ENCODE measurements around the gene TCIRG1.

The TCIRG1 gene

DNA sequence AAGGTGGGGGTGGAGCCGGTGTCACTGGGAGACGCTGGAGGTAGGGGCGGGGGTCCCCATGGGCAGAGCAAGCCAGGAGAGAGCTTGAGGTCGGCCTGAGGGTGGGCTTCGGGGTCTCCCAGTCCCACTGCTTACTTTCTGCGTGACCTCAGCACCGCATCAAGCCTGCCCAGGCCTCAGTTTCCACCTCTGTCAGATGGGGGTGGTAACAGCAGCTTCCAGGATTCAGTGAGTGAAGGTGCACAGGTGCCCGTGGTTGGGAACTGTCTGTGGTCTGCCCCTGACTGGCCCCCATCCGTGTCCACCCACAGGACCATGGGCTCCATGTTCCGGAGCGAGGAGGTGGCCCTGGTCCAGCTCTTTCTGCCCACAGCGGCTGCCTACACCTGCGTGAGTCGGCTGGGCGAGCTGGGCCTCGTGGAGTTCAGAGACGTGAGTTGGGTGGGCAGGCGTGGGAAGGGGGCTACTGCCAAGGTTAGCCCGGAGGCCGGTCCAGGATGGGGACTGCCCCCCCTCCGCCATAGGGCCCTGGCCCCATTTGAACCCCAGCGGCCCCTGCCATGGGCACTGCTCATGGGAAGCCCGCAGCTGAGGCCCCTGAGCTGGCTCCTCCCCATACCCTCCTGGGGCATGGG lies 2.2 kb downstream of the TCIRG1 start:
- Histone ChIP-seq H3K4me1 (ENCODE audit: insufficient read depth, low read length, poor library complexity, severe bottlenecking) (peaks cover 36% of the 10 kb centered on the region), H3K9me3 (ENCODE audit: insufficient read depth, low read depth, low read length) (no peaks in the 10 kb centered on the region), H3K27me3 (ENCODE audit: insufficient read depth, low read length, poor library complexity, severe bottlenecking) (no peaks in the 10 kb centered on the region), H4K20me1 (ENCODE audit: insufficient read depth, low read length, poor library complexity, severe bottlenecking) (no peaks in the 10 kb centered on the region), H2AFZ (ENCODE audit: low read length) (no peak overlapping the region), H3F3A (ENCODE audit: low read depth) (peaks cover 3% of the 10 kb centered on the region; the same call in 1 of the 2 replicates), H3K36me3 (ENCODE audit: insufficient read depth, low read length) (no peaks in the 10 kb centered on the region), H3K9me2 (replicated peaks; ENCODE audit: low read depth, low read length) (no peaks in the 10 kb centered on the region), H3K4me2 (ENCODE audit: low read depth, low read length, poor library complexity, severe bottlenecking) (peak overlapping the region; percentile 80), H3K4me3 (ENCODE audit: low read length, poor library complexity, severe bottlenecking) (peak overlapping the region; percentile 73), H3K9ac (ENCODE audit: low read depth, low read length, poor library complexity, severe bottlenecking) (peak overlapping the region; percentile 78), H3K79me2 (ENCODE audit: insufficient read depth, low read length) (no peaks in the 10 kb centered on the region)
- TF ChIP-seq CTCF (conservative IDR thresholded peaks at IDR 0.05; ENCODE audit: low read length), result no peak
- TF ChIP-seq EZH2phosphoT487 (IDR thresholded peaks at IDR 0.05; ENCODE audit: borderline replicate concordance), result no peak

DNA sequence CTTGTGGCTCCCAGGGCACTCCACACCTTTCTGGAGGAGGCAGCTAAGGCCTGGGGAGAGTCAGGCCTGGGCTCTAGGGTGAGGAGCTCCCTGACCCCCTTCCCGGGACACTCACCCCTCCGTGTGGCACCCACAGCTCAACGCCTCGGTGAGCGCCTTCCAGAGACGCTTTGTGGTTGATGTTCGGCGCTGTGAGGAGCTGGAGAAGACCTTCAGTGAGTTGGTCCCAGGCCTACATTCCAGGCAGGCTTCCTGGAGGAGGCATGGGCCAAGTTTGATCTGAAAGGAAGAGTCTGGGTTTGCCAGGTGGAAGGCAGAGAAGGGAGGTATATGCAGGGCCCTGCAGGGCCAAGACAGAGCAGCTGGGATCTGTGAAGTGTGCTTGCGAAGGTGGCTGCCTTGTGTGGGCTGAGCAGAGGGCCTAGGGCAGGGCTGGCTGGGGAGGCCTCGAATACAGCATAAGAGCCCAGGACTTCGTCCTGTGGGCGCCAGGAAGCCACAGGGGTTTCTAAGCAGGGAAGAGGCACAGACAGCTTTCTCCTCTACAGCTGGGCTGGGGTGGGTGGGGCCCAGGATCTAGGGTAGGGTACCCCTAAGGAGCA lies 2.9 kb downstream of the TCIRG1 start:
- H3K4me2 ChIP-seq (ENCODE audit: low read depth, low read length, poor library complexity, severe bottlenecking), result peak overlapping the region; percentile 80
- no peaks in the 10 kb centered on the region for H3K27me3 ChIP-seq (ENCODE audit: insufficient read depth, low read length, poor library complexity, severe bottlenecking)
- H3K4me3 ChIP-seq (ENCODE audit: low read length, poor library complexity, severe bottlenecking), result no peak overlapping the region
- peaks cover 30% of the 10 kb centered on the region for H3K4me1 ChIP-seq (ENCODE audit: insufficient read depth, low read length, poor library complexity, severe bottlenecking)
- no peaks in the 10 kb centered on the region for H4K20me1 ChIP-seq (ENCODE audit: insufficient read depth, low read length, poor library complexity, severe bottlenecking)
- H3F3A ChIP-seq (ENCODE audit: low read depth), result peaks cover 2% of the 10 kb centered on the region; the same call in 1 of the 2 replicates
- no peaks in the 10 kb centered on the region for H3K9me2 ChIP-seq (replicated peaks; ENCODE audit: low read depth, low read length)
- no peaks in the 10 kb centered on the region for H3K9me3 ChIP-seq (ENCODE audit: insufficient read depth, low read depth, low read length)
- no peaks in the 10 kb centered on the region for H3K36me3 ChIP-seq (ENCODE audit: insufficient read depth, low read length)
- peak overlapping the region; percentile 78 for H3K9ac ChIP-seq (ENCODE audit: low read depth, low read length, poor library complexity, severe bottlenecking)
- H2AFZ ChIP-seq (ENCODE audit: low read length), result no peak overlapping the region
- no peaks in the 10 kb centered on the region for H3K79me2 ChIP-seq (ENCODE audit: insufficient read depth, low read length)
- no peak for TF ChIP-seq EZH2phosphoT487 (IDR thresholded peaks at IDR 0.05; ENCODE audit: borderline replicate concordance)
- no peak for TF ChIP-seq CTCF (conservative IDR thresholded peaks at IDR 0.05; ENCODE audit: low read length)

DNA sequence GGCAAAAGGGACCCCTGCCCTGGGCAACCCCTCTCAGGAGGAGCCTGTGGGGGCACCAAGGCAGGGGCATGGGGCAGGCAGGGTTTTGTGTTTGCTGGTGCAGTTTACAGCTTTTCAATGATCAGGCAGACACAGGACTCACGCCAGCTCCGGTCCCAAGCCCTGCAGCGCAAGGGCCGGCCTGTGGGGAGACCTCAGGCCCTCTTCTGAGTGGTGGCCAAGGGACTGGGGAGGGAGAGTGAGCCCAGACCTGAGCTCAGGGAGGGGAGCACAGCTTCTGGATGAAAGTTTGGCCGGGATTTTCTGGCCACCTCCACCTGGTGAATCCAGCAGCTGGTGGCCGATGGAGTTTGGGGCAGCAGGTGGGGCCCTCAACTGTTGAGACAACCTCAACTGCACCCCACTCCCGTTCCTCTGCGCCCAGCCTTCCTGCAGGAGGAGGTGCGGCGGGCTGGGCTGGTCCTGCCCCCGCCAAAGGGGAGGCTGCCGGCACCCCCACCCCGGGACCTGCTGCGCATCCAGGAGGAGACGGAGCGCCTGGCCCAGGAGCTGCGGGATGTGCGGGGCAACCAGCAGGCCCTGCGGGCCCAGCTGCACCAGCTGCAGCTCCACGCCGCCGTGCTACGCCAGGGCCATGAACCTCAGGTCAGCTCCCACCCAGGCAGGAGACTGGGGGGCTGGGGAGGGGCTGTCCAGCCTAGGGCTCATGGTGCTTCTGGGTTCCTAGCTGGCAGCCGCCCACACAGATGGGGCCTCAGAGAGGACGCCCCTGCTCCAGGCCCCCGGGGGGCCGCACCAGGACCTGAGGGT lies 3.6 kb downstream of the TCIRG1 start:
- Histone ChIP-seq H3K9me3 (ENCODE audit: insufficient read depth, low read depth, low read length) (no peaks in the 10 kb centered on the region), H3F3A (ENCODE audit: low read depth) (no peaks in the 10 kb centered on the region; the same call in 1 of the 2 replicates), H3K9ac (ENCODE audit: low read depth, low read length, poor library complexity, severe bottlenecking) (peak overlapping the region; percentile 78), H3K4me1 (ENCODE audit: insufficient read depth, low read length, poor library complexity, severe bottlenecking) (peaks cover 23% of the 10 kb centered on the region), H2AFZ (ENCODE audit: low read length) (no peak overlapping the region), H3K79me2 (ENCODE audit: insufficient read depth, low read length) (no peaks in the 10 kb centered on the region), H3K9me2 (replicated peaks; ENCODE audit: low read depth, low read length) (no peaks in the 10 kb centered on the region), H4K20me1 (ENCODE audit: insufficient read depth, low read length, poor library complexity, severe bottlenecking) (no peaks in the 10 kb centered on the region), H3K4me2 (ENCODE audit: low read depth, low read length, poor library complexity, severe bottlenecking) (no peak overlapping the region), H3K4me3 (ENCODE audit: low read length, poor library complexity, severe bottlenecking) (no peak overlapping the region), H3K27me3 (ENCODE audit: insufficient read depth, low read length, poor library complexity, severe bottlenecking) (no peaks in the 10 kb centered on the region), H3K36me3 (ENCODE audit: insufficient read depth, low read length) (no peaks in the 10 kb centered on the region)
- TF ChIP-seq EZH2phosphoT487 (IDR thresholded peaks at IDR 0.05; ENCODE audit: borderline replicate concordance) (no peak), CTCF (conservative IDR thresholded peaks at IDR 0.05; ENCODE audit: low read length) (no peak)
